ENCODE measurements around the gene CCM2.

GRCh38 chr7:45055594-45056219 lies 55.7 kb downstream of the CCM2 start:
- TF ChIP-seq EZH2 (IDR thresholded peaks at IDR 0.05; ENCODE audit: borderline replicate concordance, low read depth, low read length, severe bottlenecking) (no peak), CTCF (IDR thresholded peaks at IDR 0.05; ENCODE audit: borderline replicate concordance, extremely low read depth, low read length, poor library complexity, severe bottlenecking) (no peak)

Measured in DND-41 (cell line).